Endothelial cell of umbilical vein (primary cell): ENCODE measurements around the gene CENPL. TPM values are rescaled to one million over a fixed set of nuclear protein-coding genes. Genes with fewer than 3 reads are reported as not detected.

ENCODE experiments used
- BruUV-seq: library from RNA; stranded (reverse); fragments of 400-500 nt; replicated peaks from 2 replicates; lab custom pipeline; 2021; lab: Mats Ljungman, UMichigan
- CTCF ChIA-PET: fragments of 300-600, 350-600 bp; sonication (Branson Sonifier 250); formaldehyde crosslinking; loops from one replicate; lab custom pipeline; 2021; ENCODE audit warnings: antibody characterized with exemption, inconsistent platforms; lab: Charles Lee
- POLR2A ChIA-PET: fragments of 300-600, 350-600 bp; sonication (Branson Sonifier 250); formaldehyde crosslinking; loops from one replicate; lab custom pipeline; 2021; ENCODE audit warnings: antibody characterized with exemption, inconsistent platforms; lab: Charles Lee
- DNase-seq: peaks from one replicate; pipeline ENCODE4 v3.0.0-alpha.2; 2011; ENCODE audit warnings: low read depth, low spot score
- FAIRE-seq: peaks from 2 replicates; lab custom pipeline; 2011; peaks lifted over from hg19 to GRCh38; lab: Jason Lieb, UNC
- H2AFZ ChIP-seq: 2 replicates; pipeline ENCODE4 v1.6.0; 2012; ENCODE audit warnings: low read depth, low read length, control low read depth, inconsistent platforms
- H3K27ac ChIP-seq: 2 replicates; pipeline ENCODE4 v1.5.1; 2011; ENCODE audit warnings: low read depth, mild to moderate bottlenecking, control low read depth, low read length, moderate library complexity; ENCODE audit not compliant: insufficient read depth
- H3K27me3 ChIP-seq, 2 experiments: 2 replicates each; pipeline versions ENCODE4 v1.6.0 to v1.6.1; 2011; ENCODE audit warnings: low read length in 2 of 2, mixed read lengths in 1 of 2; ENCODE audit not compliant: control insufficient read depth in 2 of 2, insufficient read depth in 2 of 2
- H3K36me3 ChIP-seq, 2 experiments: 2 replicates in 1 of 2; 3 replicates in 1 of 2; pipeline ENCODE4 v1.5.1; 2011; ENCODE audit warnings: low read length in 2 of 2, mild to moderate bottlenecking in 1 of 2, moderate library complexity in 1 of 2; ENCODE audit not compliant: control insufficient read depth in 2 of 2, insufficient read depth in 2 of 2; ENCODE audit errors: extremely low read depth in 1 of 2
- H3K4me1 ChIP-seq: 3 replicates; pipeline ENCODE4 v1.5.1; 2011; ENCODE audit warnings: mild to moderate bottlenecking, low read length; ENCODE audit not compliant: control insufficient read depth, insufficient read depth; ENCODE audit errors: extremely low read depth
- H3K4me2 ChIP-seq: 2 replicates; pipeline ENCODE4 v1.6.1; 2011; ENCODE audit warnings: low read length, control low read depth, mixed read lengths; ENCODE audit not compliant: insufficient read depth
- H3K4me3 ChIP-seq, 3 experiments: fragments of 200-600 bp in 1 of 3; sonication (generic), shearing (Covaris generic) in 1 of 3; replicated peaks in 1 of 3; 2 replicates each; pipeline ENCODE4 v1.5.1; 2011 to 2016; ENCODE audit warnings: control low read depth in 3 of 3, low read length in 3 of 3, mild to moderate bottlenecking in 2 of 3, inconsistent platforms in 1 of 3, low read depth in 1 of 3, moderate library complexity in 1 of 3; ENCODE audit not compliant: insufficient read depth in 1 of 3
- H3K79me2 ChIP-seq: 2 replicates; pipeline ENCODE4 v1.6.0; 2012; ENCODE audit warnings: low read length, inconsistent platforms; ENCODE audit not compliant: control insufficient read depth, insufficient read depth
- H3K9ac ChIP-seq: replicated peaks from 2 replicates; pipeline ENCODE3; 2011; ENCODE audit warnings: low read length, control low read depth; ENCODE audit not compliant: insufficient read depth; ENCODE audit errors: extremely low read depth
- H3K9me1 ChIP-seq: replicated peaks from 3 replicates; pipeline ENCODE4 v1.6.0; 2011; ENCODE audit warnings: mild to moderate bottlenecking, low read length; ENCODE audit not compliant: control insufficient read depth, insufficient read depth; ENCODE audit errors: extremely low read depth
- H3K9me3 ChIP-seq: replicated peaks from 2 replicates; pipeline ENCODE4 v1.5.1; 2012; ENCODE audit warnings: low read length, inconsistent platforms; ENCODE audit not compliant: control insufficient read depth, insufficient read depth
- H4K20me1 ChIP-seq: replicated peaks from 2 replicates; pipeline ENCODE3; 2011; ENCODE audit warnings: mild to moderate bottlenecking, low read length; ENCODE audit not compliant: control insufficient read depth, insufficient read depth; ENCODE audit errors: extremely low read depth
- EZH2 ChIP-seq: IDR thresholded peaks from 2 replicates; pipeline ENCODE4 v1.6.1; 2012; ENCODE audit warnings: borderline replicate concordance, low read depth, mild to moderate bottlenecking, moderate library complexity, low read length, inconsistent platforms; ENCODE audit not compliant: severe bottlenecking
- FOS ChIP-seq: IDR thresholded peaks from 2 replicates; pipeline ENCODE4 v1.6.1; 2011; ENCODE audit warnings: mild to moderate bottlenecking, low read length, moderate library complexity, borderline replicate concordance; ENCODE audit not compliant: insufficient read depth
- GATA2 ChIP-seq: IDR thresholded peaks from 2 replicates; pipeline ENCODE4 v1.7.0; 2011; ENCODE audit warnings: low read depth, mild to moderate bottlenecking, moderate library complexity, mixed read lengths, low read length; ENCODE audit not compliant: insufficient read length, insufficient read depth
- JUN ChIP-seq: IDR thresholded peaks from 2 replicates; pipeline ENCODE4 v1.6.1; 2011; ENCODE audit warnings: borderline replicate concordance, low read depth; ENCODE audit not compliant: insufficient read length, insufficient read depth
- MYC ChIP-seq: IDR thresholded peaks from one replicate; pipeline ENCODE4 v1.6.1; 2011; ENCODE audit warnings: mild to moderate bottlenecking, low read depth, low read length
- POLR2A ChIP-seq: IDR thresholded peaks from 2 replicates; pipeline ENCODE4 v1.6.1; 2012; ENCODE audit warnings: low read depth, mild to moderate bottlenecking, control low read depth, low read length
- POLR2AphosphoS5 ChIP-seq: IDR thresholded peaks from 2 replicates; pipeline ENCODE4 v1.6.1; 2012; ENCODE audit warnings: low read depth, mild to moderate bottlenecking, control low read depth, low read length, moderate library complexity; ENCODE audit not compliant: insufficient read depth
- dilution Hi-C: fragments of 300-500 bp; cut with MboI; formaldehyde crosslinking; loops from one replicate; pipeline ENCODE4 v1.15.0; 2019; ENCODE audit warnings: low sequenced_read_pairs; ENCODE audit not compliant: extremely low pct_ligation_motif_present
- intact Hi-C: fragments of 100-400 bp; cut with micrococcal nuclease; formaldehyde crosslinking; loops from one replicate; pipeline ENCODE4 v1.10.0; 2022
- polyA plus RNA-seq, 4 experiments: library from polyadenylated mRNA; depleted of rRNA in 3 of 4; stranded (reverse) in 3 of 4; unstranded in 1 of 4; fragments of >200 nt; gene quantifications; 2 replicates each; pipeline versions ENCODE4 v1.2.1 to v1.2.3, GENCODE V29; 2011 to 2012; ENCODE audit warnings: missing spikeins in 1 of 4
- total RNA-seq: library from RNA; stranded (reverse); gene quantifications from 2 replicates; pipeline ENCODE4 v1.2.3, GENCODE V29; 2021
- TF ChIP-seq, protein P1 (sequence below), 2 donors: IDR thresholded peaks; 1 replicate in 1 of 2; 2 replicates in 1 of 2; pipeline ENCODE4 v1.5.1; 2011; ENCODE audit warnings: low read length in 2 of 2, mild to moderate bottlenecking in 2 of 2, moderate library complexity in 2 of 2, control low read depth in 1 of 2, inconsistent platforms in 1 of 2, low read depth in 1 of 2; ENCODE audit not compliant: insufficient read depth in 1 of 2; ENCODE audit errors: extremely low read depth in 1 of 2
- TF ChIP-seq, protein P2 (sequence below): IDR thresholded peaks from 2 replicates; pipeline ENCODE4 v1.6.1; 2011; ENCODE audit not compliant: insufficient read depth, insufficient read length

CENPL gene
- total and polyA plus RNA-seq, 2 donors (not counting 3 experiments of a cell fraction or from before 2014, with no cell fraction given), result 5.9 to 20.8 TPM

DNA sequence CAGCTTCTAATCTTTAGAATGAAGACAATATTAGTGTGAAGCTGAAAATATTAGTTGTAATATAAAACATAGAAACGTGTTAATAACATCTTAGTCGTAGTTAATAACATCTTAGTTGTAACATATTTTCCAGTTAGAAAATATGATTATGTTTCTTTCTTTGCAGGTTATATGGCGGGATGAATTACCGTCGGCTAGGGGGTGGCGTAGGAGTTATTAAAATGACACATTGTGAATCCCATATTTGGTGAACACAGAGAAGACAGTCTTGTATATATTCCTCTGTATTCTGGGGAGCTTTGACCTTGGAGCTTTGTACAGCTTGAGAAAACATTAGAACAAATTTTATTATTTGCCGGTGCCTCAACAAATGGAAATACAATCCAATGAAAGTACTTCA lies 39.7 kb downstream of the CENPL start:
- no peak for FAIRE-seq
- no TSS peak for BruUV-seq
- POLR2A ChIA-PET, result no interaction called here

More for the DNA sequence above, 39.7 kb downstream of the CENPL start:
- CTCF ChIA-PET, result no interaction called here
- no peak overlapping the region for H3K4me3 ChIP-seq
- H4K20me1 ChIP-seq, result no peaks in the 10 kb centered on the region
- H3K79me2 ChIP-seq, result no peaks in the 10 kb centered on the region
- no peak overlapping the region for H3K9ac ChIP-seq
- no peaks in the 10 kb centered on the region for H3K27me3 ChIP-seq
- H3K36me3 ChIP-seq, result peaks cover 9 to 14% of the 10 kb centered on the region in 2 experiments
- no peaks in the 10 kb centered on the region for H3K4me1 ChIP-seq
- no peaks in the 10 kb centered on the region for H3K9me3 ChIP-seq
- H3K4me2 ChIP-seq, result no peak overlapping the region
- intact Hi-C loops, result no loop called here
- TF ChIP-seq GATA2 (no peak), POLR2A (no peak), MYC (no peak), EZH2 (no peak), POLR2AphosphoS5 (no peak), JUN (no peak), FOS (no peak)
- TF ChIP-seq, protein P1, sequence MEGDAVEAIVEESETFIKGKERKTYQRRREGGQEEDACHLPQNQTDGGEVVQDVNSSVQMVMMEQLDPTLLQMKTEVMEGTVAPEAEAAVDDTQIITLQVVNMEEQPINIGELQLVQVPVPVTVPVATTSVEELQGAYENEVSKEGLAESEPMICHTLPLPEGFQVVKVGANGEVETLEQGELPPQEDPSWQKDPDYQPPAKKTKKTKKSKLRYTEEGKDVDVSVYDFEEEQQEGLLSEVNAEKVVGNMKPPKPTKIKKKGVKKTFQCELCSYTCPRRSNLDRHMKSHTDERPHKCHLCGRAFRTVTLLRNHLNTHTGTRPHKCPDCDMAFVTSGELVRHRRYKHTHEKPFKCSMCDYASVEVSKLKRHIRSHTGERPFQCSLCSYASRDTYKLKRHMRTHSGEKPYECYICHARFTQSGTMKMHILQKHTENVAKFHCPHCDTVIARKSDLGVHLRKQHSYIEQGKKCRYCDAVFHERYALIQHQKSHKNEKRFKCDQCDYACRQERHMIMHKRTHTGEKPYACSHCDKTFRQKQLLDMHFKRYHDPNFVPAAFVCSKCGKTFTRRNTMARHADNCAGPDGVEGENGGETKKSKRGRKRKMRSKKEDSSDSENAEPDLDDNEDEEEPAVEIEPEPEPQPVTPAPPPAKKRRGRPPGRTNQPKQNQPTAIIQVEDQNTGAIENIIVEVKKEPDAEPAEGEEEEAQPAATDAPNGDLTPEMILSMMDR (IDR thresholded peaks at IDR 0.05; ENCODE audit: extremely low read depth in 1 of 2, insufficient read depth in 1 of 2, low read depth in 1 of 2, low read length in 2 of 2), result no peak
- TF ChIP-seq, protein P2, sequence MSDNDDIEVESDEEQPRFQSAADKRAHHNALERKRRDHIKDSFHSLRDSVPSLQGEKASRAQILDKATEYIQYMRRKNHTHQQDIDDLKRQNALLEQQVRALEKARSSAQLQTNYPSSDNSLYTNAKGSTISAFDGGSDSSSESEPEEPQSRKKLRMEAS, result no peak
- H3K27ac ChIP-seq, result no peak overlapping the region
- dilution Hi-C loops, result no loop called here
- no peak overlapping the region for H2AFZ ChIP-seq
- DNase-seq, result no peak
- H3K9me1 ChIP-seq, result no peaks in the 10 kb centered on the region
